ENCODE results near the gene ICA1L. TPM values are rescaled to one million over a fixed set of nuclear protein-coding genes. Genes with fewer than 3 reads are reported as not detected.
"Not testable (repeated sequence)": the region's sequence is repeated elsewhere in the genome, so short reads cannot be mapped to it uniquely, and the experiment has no call there.

Gene ICA1L
- total RNA-seq, 1 experiment from 2014 or later, result 4.5 TPM

- H3K14ac ChIP-seq (ENCODE audit: insufficient read depth, low read length), result no peak overlapping the region
- H3K79me1 ChIP-seq (ENCODE audit: insufficient read depth, low read depth, low read length, poor library complexity, severe bottlenecking), result peaks cover 5% of the 10 kb centered on the region
- H2BK12ac ChIP-seq (ENCODE audit: insufficient read length, low read depth, low read length), result no peak overlapping the region
- no peak overlapping the region for H3T11ph ChIP-seq (ENCODE audit: low read length)
- H3K4me3 Mint-ChIP-seq, result no peak overlapping the region
- no peak overlapping the region for H3K18ac ChIP-seq (ENCODE audit: insufficient read length, low read depth, low read length)
- H3K4me1 Mint-ChIP-seq, result peaks cover 13 to 17% of the 10 kb centered on the region in 2 experiments; a peak in 3 of 4 replicates
- no peak for DNase-seq
- no peak overlapping the region for H2BK20ac ChIP-seq (ENCODE audit: low read depth, low read length, poor library complexity, severe bottlenecking)
- H3K4ac ChIP-seq (ENCODE audit: low read depth, low read length), result no peak overlapping the region
- peaks cover 46 to 54% (median 47%) of the 10 kb centered on the region in 3 experiments for H3K36me3 Mint-ChIP-seq (ENCODE audit: insufficient read depth in 1 of 3, low read depth in 3 of 3)
- H3K27ac ChIP-seq (ENCODE audit: insufficient read length, low read depth, low read length), result no peak overlapping the region
- no peak for TF ChIP-seq CTCF (conservative IDR thresholded peaks at IDR 0.05)
- H3K56ac ChIP-seq (ENCODE audit: insufficient read length, low read depth, low read length), result no peak overlapping the region
- no peaks in the 10 kb centered on the region for H3K4me1 ChIP-seq (ENCODE audit: insufficient read depth, low read length)
- H3K23ac ChIP-seq (ENCODE audit: insufficient read length, low read depth, low read length), result no peak overlapping the region
- no peak overlapping the region for H4K5ac ChIP-seq (ENCODE audit: insufficient read length, low read depth, low read length)
- no peak overlapping the region for H3K4me2 ChIP-seq (ENCODE audit: insufficient read depth, insufficient read length, low read length)
- H2AK5ac ChIP-seq (ENCODE audit: insufficient read length, low read length), result no peak overlapping the region
- no peak overlapping the region for H2BK5ac ChIP-seq (ENCODE audit: insufficient read length, low read length)
- H2BK15ac ChIP-seq (ENCODE audit: low read depth, low read length), result no peak overlapping the region
- WGBS (ENCODE audit: extremely low coverage, insufficient read length, low lambda C conversion rate), result no CpG with 5 or more reads among the region's 5 CpGs
- no peak overlapping the region for H4K8ac ChIP-seq (replicated peaks; ENCODE audit: insufficient read length, low read depth, low read length)
- H3K9ac ChIP-seq (ENCODE audit: extremely low read depth, insufficient read length, low read length), result no peak overlapping the region
- no peak overlapping the region for H2AFZ ChIP-seq (ENCODE audit: low read length)
- H3K27ac Mint-ChIP-seq, result peak overlapping the region in 1 of 3 experiments; percentile 53; a peak in 2 of 7 replicates
- H2BK120ac ChIP-seq (ENCODE audit: low read depth, low read length, poor library complexity, severe bottlenecking), result no peak overlapping the region
- H3K9me3 Mint-ChIP-seq, result peaks cover 3 to 8% of the 10 kb centered on the region in 2 experiments; a peak in 4 of 5 replicates
- no peaks in the 10 kb centered on the region for H3K9me3 ChIP-seq (ENCODE audit: control insufficient read depth, low read depth, low read length)
- H3K23me2 ChIP-seq (ENCODE audit: insufficient read length, low read depth, low read length, poor library complexity, severe bottlenecking), result no peaks in the 10 kb centered on the region
- H4K20me1 ChIP-seq (ENCODE audit: control insufficient read depth, insufficient read depth, insufficient read length), result no peaks in the 10 kb centered on the region
- H3K27me3 Mint-ChIP-seq (ENCODE audit: low read depth), result no peaks in the 10 kb centered on the region
- H4K91ac ChIP-seq (ENCODE audit: insufficient read length, low read depth, low read length), result no peak overlapping the region
- no peaks in the 10 kb centered on the region for H3K27me3 ChIP-seq (ENCODE audit: insufficient read depth, low read length)
- H3K79me2 ChIP-seq (ENCODE audit: insufficient read depth, low read length), result peaks cover 32% of the 10 kb centered on the region; the same call in 1 of the 2 replicates
Measured at GRCh38 chr2:202908186-202908585, 36.6 kb upstream of the ICA1L start.

- not testable (repeated sequence) for H4K20me1 ChIP-seq (ENCODE audit: control insufficient read depth, insufficient read depth, insufficient read length); H3K18ac ChIP-seq (ENCODE audit: insufficient read length, low read depth, low read length); H2BK5ac ChIP-seq (ENCODE audit: insufficient read length, low read length); H3K79me1 ChIP-seq (ENCODE audit: insufficient read depth, low read depth, low read length, poor library complexity, severe bottlenecking); H3K4ac ChIP-seq (ENCODE audit: low read depth, low read length); H3K27ac ChIP-seq (ENCODE audit: insufficient read length, low read depth, low read length); H3K23ac ChIP-seq (ENCODE audit: insufficient read length, low read depth, low read length); H3T11ph ChIP-seq (ENCODE audit: low read length); H2BK120ac ChIP-seq (ENCODE audit: low read depth, low read length, poor library complexity, severe bottlenecking); H2BK12ac ChIP-seq (ENCODE audit: insufficient read length, low read depth, low read length); H3K14ac ChIP-seq (ENCODE audit: insufficient read depth, low read length); H2BK15ac ChIP-seq (ENCODE audit: low read depth, low read length); H2AK5ac ChIP-seq (ENCODE audit: insufficient read length, low read length); H3K27ac Mint-ChIP-seq; H4K8ac ChIP-seq (replicated peaks; ENCODE audit: insufficient read length, low read depth, low read length); H3K4me1 ChIP-seq (ENCODE audit: insufficient read depth, low read length); H3K4me3 Mint-ChIP-seq; H2AFZ ChIP-seq (ENCODE audit: low read length); DNase-seq; H3K56ac ChIP-seq (ENCODE audit: insufficient read length, low read depth, low read length); H3K4me2 ChIP-seq (ENCODE audit: insufficient read depth, insufficient read length, low read length); H3K23me2 ChIP-seq (ENCODE audit: insufficient read length, low read depth, low read length, poor library complexity, severe bottlenecking); H4K5ac ChIP-seq (ENCODE audit: insufficient read length, low read depth, low read length); H3K27me3 Mint-ChIP-seq (ENCODE audit: low read depth); H2BK20ac ChIP-seq (ENCODE audit: low read depth, low read length, poor library complexity, severe bottlenecking); H3K27me3 ChIP-seq (ENCODE audit: insufficient read depth, low read length); H3K9me3 ChIP-seq (ENCODE audit: control insufficient read depth, low read depth, low read length); H3K9me3 Mint-ChIP-seq; H3K9ac ChIP-seq (ENCODE audit: extremely low read depth, insufficient read length, low read length); H4K91ac ChIP-seq (ENCODE audit: insufficient read length, low read depth, low read length)
- Mint-ChIP-seq H3K4me1 (peaks cover 7 to 15% of the 10 kb centered on the region in 2 experiments; a peak in 3 of 4 replicates), H3K36me3 (ENCODE audit: insufficient read depth in 1 of 3, low read depth in 3 of 3) (peaks cover 47 to 62% (median 52%) of the 10 kb centered on the region in 3 experiments)
- H3K79me2 ChIP-seq (ENCODE audit: insufficient read depth, low read length), result peaks cover 26% of the 10 kb centered on the region; the same call in 1 of the 2 replicates
Measured at GRCh38 chr2:202905507-202905906, 33.9 kb upstream of the ICA1L start.
